Activated CD8-positive, alpha-beta memory T cell treated with anti-CD3 and anti-CD28 coated beads, Interleukin-2, amount 10 ng/mL, durations not matched to agents 7 days and 5 days (primary cell): ENCODE results near the gene DIPK1B. TPM values are rescaled to one million over a fixed set of nuclear protein-coding genes. Genes with fewer than 3 reads are reported as not detected.

Experiments
- ATAC-seq: fragments of 150-1000 bp; cut with Tn5 transposase; one replicate; pipeline ENCODE4 v1.10.0; 2021; ENCODE audit warnings: moderate library complexity
- CTCF ChIA-PET: fragments of 350-600 bp; sonication (Branson Sonifier 250); formaldehyde crosslinking; loops from one replicate; lab custom pipeline; 2021; ENCODE audit warnings: antibody characterized with exemption; lab: Charles Lee
- DNase-seq: peaks from one replicate; pipeline ENCODE4 v3.0.0-alpha.2; 2020
- H3K27ac Mint-ChIP-seq: one replicate; pipeline ENCODE4 v1.8.0; 2021; ENCODE audit warnings: mild to moderate bottlenecking, mixed read lengths
- H3K27me3 Mint-ChIP-seq: one replicate; pipeline ENCODE4 v1.8.0; 2021; ENCODE audit warnings: mixed read lengths
- H3K36me3 Mint-ChIP-seq: one replicate; pipeline ENCODE4 v1.8.0; 2021; ENCODE audit warnings: mild to moderate bottlenecking, mixed read lengths
- H3K4me1 Mint-ChIP-seq: one replicate; pipeline ENCODE4 v1.8.0; 2021; ENCODE audit warnings: mixed read lengths
- H3K4me3 Mint-ChIP-seq: one replicate; pipeline ENCODE4 v1.8.0; 2021; ENCODE audit warnings: mild to moderate bottlenecking, moderate library complexity, mixed read lengths
- H3K9me3 Mint-ChIP-seq: one replicate; pipeline ENCODE4 v1.8.0; 2022; ENCODE audit warnings: low read depth, mixed read lengths
- total RNA-seq, 2 experiments: library from RNA; stranded (reverse); gene quantifications; one replicate each; pipeline ENCODE4 v1.2.3, GENCODE V29; 2021

The DIPK1B gene
- total RNA-seq, 2 experiments from 2014 or later, result not detected

DNA sequence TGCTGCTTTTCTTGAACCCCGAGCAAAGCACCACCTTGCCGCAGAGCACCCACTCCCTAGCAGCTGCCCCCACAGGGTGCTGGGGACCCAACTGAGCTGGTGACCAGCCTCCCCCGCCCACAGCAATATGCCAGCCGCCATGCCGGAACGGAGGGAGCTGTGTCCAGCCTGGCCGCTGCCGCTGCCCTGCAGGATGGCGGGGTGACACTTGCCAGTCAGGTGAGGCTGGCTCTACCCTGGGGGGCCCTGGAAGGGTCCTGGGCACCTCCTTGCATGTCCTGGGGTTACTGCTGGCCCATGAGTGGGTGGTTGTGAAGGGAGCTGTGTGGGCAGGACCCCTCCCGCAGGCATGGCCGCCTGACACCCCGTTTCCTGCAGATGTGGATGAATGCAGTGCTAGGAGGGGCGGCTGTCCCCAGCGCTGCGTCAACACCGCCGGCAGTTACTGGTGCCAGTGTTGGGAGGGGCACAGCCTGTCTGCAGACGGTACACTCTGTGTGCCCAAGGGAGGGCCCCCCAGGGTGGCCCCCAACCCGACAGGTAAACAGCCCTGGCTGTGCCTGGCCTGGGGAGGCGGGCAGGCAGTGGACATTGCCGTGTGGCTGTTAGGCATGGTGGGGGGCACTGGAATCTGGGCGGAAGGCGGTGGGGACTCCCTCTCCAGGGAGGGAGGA, 42.4 kb upstream of the DIPK1B start:
- DNase-seq (no peak), ATAC-seq (no peak)
- Mint-ChIP-seq H3K27me3 (peaks cover 9% of the 10 kb centered on the region), H3K36me3 (no peaks in the 10 kb centered on the region), H3K4me3 (no peak overlapping the region), H3K9me3 (no peaks in the 10 kb centered on the region), H3K27ac (no peak overlapping the region), H3K4me1 (peaks cover 2% of the 10 kb centered on the region)
- CTCF ChIA-PET, result interaction anchor here (1.4 kb wide), 1 partner anchor 185 kb away, joined by 3 read pairs; no protein-coding TSS in a partner anchor

DNA sequence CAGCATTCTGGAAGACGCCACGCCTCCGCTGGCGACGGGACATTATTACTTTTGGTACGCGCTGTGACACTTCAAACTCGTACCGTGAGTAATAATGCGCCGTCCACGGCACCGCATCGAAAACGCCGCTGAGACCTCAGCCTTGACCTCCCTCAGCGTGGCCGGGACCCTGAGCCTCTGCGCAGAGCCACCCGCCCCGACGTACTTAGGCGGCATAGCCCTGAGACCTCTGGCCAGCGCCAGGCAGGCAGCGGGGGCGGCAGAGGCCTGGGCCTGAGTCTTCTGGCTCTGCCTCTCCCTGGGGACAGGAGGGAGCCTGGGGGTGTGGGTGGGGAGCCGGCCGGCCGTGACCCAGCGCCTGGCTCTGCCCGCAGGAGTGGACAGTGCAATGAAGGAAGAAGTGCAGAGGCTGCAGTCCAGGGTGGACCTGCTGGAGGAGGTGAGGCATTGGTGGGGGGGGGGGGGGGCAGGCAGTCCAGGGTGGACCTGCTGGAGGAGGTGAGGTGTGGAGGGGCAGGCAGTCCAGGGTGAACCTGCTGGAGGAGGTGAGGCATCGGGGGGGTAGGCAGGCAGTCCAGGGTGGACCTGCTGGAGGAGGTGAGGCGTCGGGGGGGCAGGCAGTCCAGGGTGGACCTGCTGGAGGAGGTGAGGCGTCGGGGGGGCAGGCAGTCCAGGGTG, 41.7 kb upstream of the DIPK1B start:
- Mint-ChIP-seq H3K4me1 (peaks cover 2% of the 10 kb centered on the region), H3K4me3 (no peak overlapping the region), H3K27ac (no peak overlapping the region), H3K36me3 (no peaks in the 10 kb centered on the region), H3K9me3 (no peaks in the 10 kb centered on the region), H3K27me3 (peaks cover 6% of the 10 kb centered on the region)
- ATAC-seq (no peak), DNase-seq (no peak)
- CTCF ChIA-PET, result interaction anchor here (0.7 to 2.4 kb wide), 13 partner anchors 10 to 185 kb away, joined by 3 to 33 read pairs (median 5); partner anchors contain the start of genes AGPAT2 and EGFL7

DNA sequence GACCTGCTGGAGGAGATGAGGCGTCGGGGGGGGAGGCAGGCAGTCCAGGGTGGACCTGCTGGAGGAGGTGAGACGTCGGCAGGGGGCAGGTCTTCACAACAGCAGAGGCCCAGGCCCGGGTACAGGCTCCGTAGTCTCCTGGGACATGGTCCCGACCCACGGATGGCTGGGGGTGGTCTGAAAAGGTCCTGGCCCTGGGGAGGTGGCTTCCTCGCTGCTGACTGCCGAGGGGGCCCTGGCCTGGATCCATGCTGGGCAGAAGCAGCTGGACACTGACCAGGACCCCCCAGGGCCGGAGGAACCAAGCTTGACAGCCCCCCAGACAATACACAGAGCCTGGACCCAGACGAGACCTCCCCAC, 41.1 kb upstream of the DIPK1B start:
- Mint-ChIP-seq H3K27ac (no peak overlapping the region), H3K27me3 (peaks cover 6% of the 10 kb centered on the region), H3K4me3 (no peak overlapping the region), H3K36me3 (no peaks in the 10 kb centered on the region), H3K9me3 (no peaks in the 10 kb centered on the region), H3K4me1 (peaks cover 2% of the 10 kb centered on the region)
- CTCF ChIA-PET, result interaction anchor here (0.7 to 2.4 kb wide), 19 partner anchors 10 to 399 kb away, joined by 3 to 33 read pairs (median 4); partner anchors contain the start of genes AGPAT2, EGFL7 and SAPCD2
- DNase-seq, result no peak
- peak; percentile 6 for ATAC-seq

DNA sequence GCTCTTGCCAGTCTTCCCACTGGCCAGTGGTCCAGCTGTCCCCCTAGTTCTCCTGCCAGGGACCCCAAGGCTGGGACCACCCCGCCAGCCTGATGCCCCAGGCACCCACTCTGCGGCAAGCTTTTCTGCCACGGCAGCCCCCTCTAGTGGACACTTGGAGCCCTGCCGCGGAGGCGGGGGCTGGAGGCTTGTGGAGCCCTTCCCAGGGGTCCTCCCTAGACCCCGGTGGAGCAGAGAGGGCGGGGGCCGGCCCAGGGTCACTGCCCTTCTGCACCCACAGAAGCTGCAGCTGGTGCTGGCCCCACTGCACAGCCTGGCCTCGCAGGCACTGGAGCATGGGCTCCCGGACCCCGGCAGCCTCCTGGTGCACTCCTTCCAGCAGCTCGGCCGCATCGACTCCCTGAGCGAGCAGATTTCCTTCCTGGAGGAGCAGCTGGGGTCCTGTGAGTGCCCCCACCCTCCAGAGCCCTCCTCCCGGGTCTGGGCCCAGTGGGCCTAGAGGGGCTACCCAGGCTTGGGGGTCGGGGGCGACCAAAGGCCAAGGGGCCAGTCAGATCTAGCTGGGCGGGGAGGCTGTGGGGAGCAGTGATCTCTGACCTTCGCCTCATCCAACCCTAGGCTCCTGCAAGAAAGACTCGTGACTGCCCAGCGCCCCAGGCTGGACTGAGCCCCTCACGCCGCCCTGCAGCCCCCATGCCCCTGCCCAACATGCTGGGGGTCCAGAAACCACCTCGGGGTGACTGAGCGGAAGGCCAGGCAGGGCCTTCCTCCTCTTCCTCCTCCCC, 40.5 kb upstream of the DIPK1B start:
- ATAC-seq, result peak; percentile 46
- no peaks in the 10 kb centered on the region for H3K36me3 Mint-ChIP-seq
- no peaks in the 10 kb centered on the region for H3K4me1 Mint-ChIP-seq

DNA sequence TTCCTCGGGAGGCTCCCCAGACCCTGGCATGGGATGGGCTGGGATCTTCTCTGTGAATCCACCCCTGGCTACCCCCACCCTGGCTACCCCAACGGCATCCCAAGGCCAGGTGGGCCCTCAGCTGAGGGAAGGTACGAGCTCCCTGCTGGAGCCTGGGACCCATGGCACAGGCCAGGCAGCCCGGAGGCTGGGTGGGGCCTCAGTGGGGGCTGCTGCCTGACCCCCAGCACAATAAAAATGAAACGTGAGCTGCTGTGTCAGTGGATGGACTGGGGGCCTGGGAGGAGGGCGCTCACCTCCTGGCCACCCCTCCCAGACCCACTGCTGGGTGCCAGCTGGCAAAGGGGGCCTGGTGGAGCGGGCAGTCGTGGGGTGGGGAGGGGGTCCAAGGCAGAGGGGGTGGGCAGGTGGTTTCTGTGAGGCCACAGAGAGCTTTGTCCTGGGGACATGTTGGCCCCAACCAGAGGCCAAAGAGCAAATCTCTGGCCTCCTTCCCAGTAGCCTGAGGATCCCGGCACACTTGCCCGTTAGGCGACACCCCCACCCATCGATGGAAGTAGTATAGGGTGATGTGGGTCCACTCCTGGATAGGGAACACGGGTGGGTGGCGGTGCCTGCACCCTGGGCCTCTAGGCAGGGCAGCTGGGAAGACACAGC, 39.8 kb upstream of the DIPK1B start:
- H3K27me3 Mint-ChIP-seq, result no peaks in the 10 kb centered on the region
- no peaks in the 10 kb centered on the region for H3K4me1 Mint-ChIP-seq
- no peak overlapping the region for H3K27ac Mint-ChIP-seq
- H3K9me3 Mint-ChIP-seq, result no peaks in the 10 kb centered on the region
- ATAC-seq (no peak), DNase-seq (no peak)
- CTCF ChIA-PET, result interaction anchor here (0.9 to 2.4 kb wide), 13 partner anchors 12 to 214 kb away, joined by 3 to 33 read pairs (median 5); partner anchors contain the start of genes AGPAT2 and EGFL7
- H3K4me3 Mint-ChIP-seq, result no peak overlapping the region
- H3K36me3 Mint-ChIP-seq, result no peaks in the 10 kb centered on the region

More for the DNA sequence above, 40.5 kb upstream of the DIPK1B start:
- Mint-ChIP-seq H3K27me3 (peaks cover under 1% of the 10 kb centered on the region), H3K9me3 (no peaks in the 10 kb centered on the region), H3K27ac (no peak overlapping the region), H3K4me3 (no peak overlapping the region)
- CTCF ChIA-PET, result interaction anchor here (0.7 to 2.4 kb wide), 21 partner anchors 11 to 398 kb away, joined by 3 to 33 read pairs (median 4); partner anchors contain the start of genes AGPAT2, EGFL7 and SAPCD2
- peak; percentile 55 for DNase-seq

DNA sequence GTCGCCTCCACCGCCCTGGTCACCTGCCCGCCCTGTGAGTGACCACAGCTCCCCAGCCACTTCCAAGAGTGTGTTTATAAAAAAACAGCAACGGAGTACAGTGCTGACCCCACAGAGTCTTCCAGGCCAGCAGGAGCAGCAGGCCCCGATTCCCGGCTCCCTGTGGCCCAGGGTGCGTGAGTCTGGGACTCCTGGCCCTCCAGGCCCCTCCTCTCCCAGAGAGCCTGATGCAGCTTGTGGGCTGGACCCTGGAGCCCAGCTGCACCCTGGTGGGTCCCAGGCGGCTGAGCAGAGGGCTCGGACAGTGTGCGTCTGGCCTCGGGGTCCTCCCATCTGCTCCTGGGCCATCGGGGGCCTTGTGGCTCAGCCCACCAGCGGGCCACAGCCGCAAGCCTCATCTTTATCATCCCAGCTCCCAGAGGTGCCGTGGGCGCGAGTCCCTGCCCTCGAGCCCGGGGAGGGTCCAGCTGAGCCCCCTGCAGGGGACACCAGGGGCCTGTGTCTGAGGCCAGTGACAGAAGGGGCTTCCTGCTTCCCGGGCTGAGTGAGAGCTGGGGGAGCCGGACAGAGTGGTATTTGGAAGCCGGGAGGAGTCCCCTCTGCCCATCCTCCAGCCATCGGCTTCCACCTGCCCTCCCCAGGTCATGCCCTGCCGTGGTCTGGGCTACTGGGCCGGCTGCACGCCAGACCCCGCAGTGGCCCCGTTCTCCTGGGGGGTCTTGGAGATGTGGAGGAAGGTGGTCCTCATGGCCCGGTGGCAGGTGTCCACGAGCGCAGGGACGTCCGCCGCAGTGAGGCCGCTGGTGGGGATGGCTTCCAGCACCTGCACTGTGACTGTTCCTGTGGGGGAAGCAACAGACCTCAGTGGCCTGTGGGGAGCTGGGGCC, 39.0 kb upstream of the DIPK1B start:
- no peaks in the 10 kb centered on the region for H3K36me3 Mint-ChIP-seq
- CTCF ChIA-PET, result interaction anchor here (0.6 to 2.4 kb wide), 4 partner anchors 12 to 588 kb away, joined by 3 to 33 read pairs (median 12); partner anchors contain the start of gene AGPAT2
- no peaks in the 10 kb centered on the region for H3K4me1 Mint-ChIP-seq
- no peak for DNase-seq
- ATAC-seq, result no peak
- no peak overlapping the region for H3K27ac Mint-ChIP-seq
- H3K4me3 Mint-ChIP-seq, result no peak overlapping the region
- no peaks in the 10 kb centered on the region for H3K27me3 Mint-ChIP-seq
- H3K9me3 Mint-ChIP-seq, result no peaks in the 10 kb centered on the region

DNA sequence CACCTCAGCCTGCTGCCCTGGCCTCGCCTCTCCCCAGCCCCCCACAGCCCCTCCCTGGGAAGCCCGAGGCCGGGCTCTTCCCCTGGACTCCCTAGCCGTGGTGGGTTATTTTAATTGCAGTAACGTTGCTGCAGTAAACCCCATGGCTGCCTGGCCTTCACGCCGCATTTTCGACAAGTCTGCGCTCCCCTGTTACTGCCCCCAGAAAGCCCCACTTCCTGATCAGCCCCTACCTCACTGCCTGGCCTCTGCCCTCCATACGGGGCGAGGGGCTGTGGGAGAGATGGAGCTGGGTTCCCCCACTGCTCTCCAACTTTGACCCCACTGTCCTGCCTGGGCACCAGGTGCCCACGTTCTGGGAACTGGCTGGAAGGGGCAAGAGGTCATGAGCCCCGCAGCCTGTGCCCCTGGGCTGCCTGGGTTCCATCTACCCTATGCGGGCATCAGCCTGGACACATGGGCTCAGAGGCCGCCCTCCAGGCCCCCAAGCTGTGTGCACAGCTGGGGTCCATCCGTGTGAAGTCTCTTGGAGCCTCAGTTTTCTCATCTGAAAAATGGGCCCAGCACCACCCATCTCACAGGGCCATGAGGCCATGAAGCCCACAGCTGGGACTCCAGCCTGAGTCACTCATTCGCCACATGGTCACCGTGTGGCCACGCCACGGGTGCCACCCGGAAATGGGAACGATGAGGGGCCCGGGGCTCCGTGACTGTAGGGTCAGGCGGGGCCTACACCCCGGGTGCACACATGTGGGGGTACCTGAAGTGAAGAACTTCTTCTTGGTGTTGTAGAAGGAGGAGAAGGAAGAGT, 38.2 kb upstream of the DIPK1B start:
- DNase-seq (no peak), ATAC-seq (no peak)
- Mint-ChIP-seq H3K27ac (no peak overlapping the region), H3K4me3 (no peak overlapping the region), H3K36me3 (no peaks in the 10 kb centered on the region), H3K9me3 (no peaks in the 10 kb centered on the region), H3K4me1 (no peaks in the 10 kb centered on the region), H3K27me3 (no peaks in the 10 kb centered on the region)
- CTCF ChIA-PET, result interaction anchor here (0.6 kb wide), 1 partner anchor 587 kb away, joined by 3 read pairs; no protein-coding TSS in a partner anchor

DNA sequence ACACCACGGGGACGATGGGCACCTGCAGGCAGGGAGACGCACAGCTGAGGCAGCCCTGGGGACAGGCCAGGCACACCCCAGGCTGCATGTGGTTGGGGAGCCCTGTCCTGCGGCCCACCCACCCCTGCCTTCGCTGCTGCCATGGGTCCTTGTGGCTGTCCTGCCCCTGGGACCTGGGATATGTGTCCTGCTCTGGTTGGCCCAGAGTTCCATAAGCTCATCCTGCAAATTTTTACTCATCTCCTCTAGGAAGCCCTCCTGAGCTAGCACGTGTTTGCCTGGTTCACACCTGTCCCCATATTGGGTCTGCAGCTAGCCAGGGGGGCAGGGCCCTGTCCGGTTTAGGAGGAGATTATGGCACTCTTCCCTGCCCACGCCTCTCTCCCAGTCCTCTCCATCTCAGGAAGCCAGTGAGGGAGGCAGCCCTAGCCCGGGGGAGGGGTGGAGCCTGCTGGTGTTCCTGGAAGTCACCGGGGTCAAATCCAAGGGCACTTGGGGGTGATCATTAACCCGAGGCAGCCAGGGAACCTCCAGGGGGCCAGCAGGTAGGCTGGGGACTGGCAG, 37.5 kb upstream of the DIPK1B start:
- H3K9me3 Mint-ChIP-seq, result no peaks in the 10 kb centered on the region
- DNase-seq (no peak), ATAC-seq (no peak)
- H3K4me1 Mint-ChIP-seq, result no peaks in the 10 kb centered on the region
- H3K4me3 Mint-ChIP-seq, result no peak overlapping the region
- H3K27me3 Mint-ChIP-seq, result no peaks in the 10 kb centered on the region
- H3K36me3 Mint-ChIP-seq, result no peaks in the 10 kb centered on the region
- CTCF ChIA-PET, result no interaction called here
- no peak overlapping the region for H3K27ac Mint-ChIP-seq

DNA sequence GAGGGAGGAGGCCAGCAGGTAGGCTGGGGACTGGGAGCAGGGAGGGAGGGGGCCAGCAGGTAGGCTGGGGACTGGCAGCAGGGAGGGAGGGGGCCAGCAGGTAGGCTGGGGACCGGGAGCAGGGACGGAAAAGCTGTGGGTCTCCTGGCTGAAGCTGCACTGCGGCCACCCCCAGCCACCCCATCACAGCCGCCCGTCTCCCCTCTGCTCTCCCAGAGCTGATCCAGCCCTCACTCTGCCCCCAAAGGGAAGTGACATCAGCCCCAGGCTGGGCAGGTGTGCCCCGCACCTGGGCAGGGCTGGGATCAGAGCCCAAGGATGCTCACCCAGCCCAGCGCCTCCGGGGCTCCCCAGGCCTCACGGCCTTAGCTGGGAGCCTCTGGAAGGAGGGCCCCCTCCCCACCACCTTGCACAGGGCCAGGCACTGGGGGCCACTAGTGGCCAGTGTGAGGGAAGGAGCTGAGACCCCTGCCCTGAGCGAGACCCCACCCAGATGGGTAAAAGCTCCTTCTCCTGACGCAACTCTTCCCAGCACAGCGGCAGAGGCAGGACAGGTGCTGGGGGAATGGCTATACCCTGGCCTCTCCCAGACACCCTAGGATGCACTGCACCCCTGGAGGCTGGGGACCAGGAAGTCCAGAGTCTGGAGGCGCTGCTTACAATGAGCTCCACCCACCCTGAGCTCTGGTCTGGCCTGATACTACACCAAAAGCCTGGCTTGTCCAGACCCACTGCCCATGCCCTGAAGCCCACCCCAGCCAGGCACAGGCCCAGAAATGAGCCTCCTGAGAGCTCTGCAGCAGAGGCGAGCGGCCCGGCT, 36.7 kb upstream of the DIPK1B start:
- no peak for DNase-seq
- no peaks in the 10 kb centered on the region for H3K4me1 Mint-ChIP-seq
- no peaks in the 10 kb centered on the region for H3K36me3 Mint-ChIP-seq

DNA sequence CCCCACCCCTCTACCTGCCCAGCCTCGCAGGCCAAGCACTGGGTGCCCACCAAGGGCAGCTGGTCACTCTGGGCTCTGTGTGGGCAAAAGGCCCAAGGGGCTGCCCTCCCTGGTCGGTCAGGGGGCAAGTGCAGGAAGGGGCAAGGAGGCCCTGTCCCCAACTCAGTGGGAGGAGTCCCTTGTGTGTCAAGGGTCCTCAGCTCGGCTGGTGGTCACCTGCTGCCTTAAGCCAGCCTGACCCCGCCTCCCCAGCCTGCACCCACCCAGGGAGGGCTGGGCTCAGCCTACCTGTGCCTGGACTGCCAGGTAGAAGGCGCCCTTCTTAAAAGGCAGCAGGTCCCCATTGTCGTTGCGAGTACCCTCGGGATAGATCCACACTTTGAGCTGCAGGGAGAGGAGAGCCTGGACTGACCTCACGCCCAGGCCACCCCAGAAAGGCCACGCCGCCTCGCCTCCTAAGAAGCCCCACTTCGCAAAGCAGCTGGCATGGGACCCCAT, 36.0 kb upstream of the DIPK1B start:
- CTCF ChIA-PET, result interaction anchor here (0.7 to 1.4 kb wide), 3 partner anchors 12 to 19 kb away, joined by 3 to 4 read pairs (median 3); no protein-coding TSS in a partner anchor
- H3K4me3 Mint-ChIP-seq, result no peak overlapping the region
- H3K27me3 Mint-ChIP-seq, result no peaks in the 10 kb centered on the region
- ATAC-seq (no peak), DNase-seq (no peak)
- H3K4me1 Mint-ChIP-seq, result no peaks in the 10 kb centered on the region
- no peaks in the 10 kb centered on the region for H3K9me3 Mint-ChIP-seq
- H3K27ac Mint-ChIP-seq, result no peak overlapping the region
- no peaks in the 10 kb centered on the region for H3K36me3 Mint-ChIP-seq

More for the DNA sequence above, 36.7 kb upstream of the DIPK1B start:
- no peak for ATAC-seq
- Mint-ChIP-seq H3K27ac (no peak overlapping the region), H3K27me3 (no peaks in the 10 kb centered on the region), H3K4me3 (no peak overlapping the region), H3K9me3 (no peaks in the 10 kb centered on the region)
- CTCF ChIA-PET, result interaction anchor here (0.7 to 1.4 kb wide), 3 partner anchors 13 to 19 kb away, joined by 3 to 4 read pairs (median 3); no protein-coding TSS in a partner anchor
